Karpas-422 (cell line): Measurements from ENCODE around the gene RPRD1B. TPM values are rescaled to one million over a fixed set of nuclear protein-coding genes. Genes with fewer than 3 reads are reported as not detected.

Experiments
- DNase-seq: peaks from one replicate; pipeline ENCODE4 v3.0.0-alpha.2; 2015
- H2AFZ ChIP-seq: fragments of 200-600 bp; sonication (generic); 2 replicates; pipeline ENCODE4 v1.6.1; 2014; ENCODE audit warnings: antibody characterized with exemption, low read length, mixed read lengths
- H3K27ac ChIP-seq: fragments of 200-600 bp; sonication (generic); 2 replicates; pipeline ENCODE4 v1.5.1; 2014; ENCODE audit warnings: mild to moderate bottlenecking, low read length, moderate library complexity
- H3K27me3 ChIP-seq: fragments of 200-600 bp; sonication (generic); 2 replicates; pipeline ENCODE4 v1.6.1; 2014; ENCODE audit warnings: low read length, mixed read lengths
- H3K36me3 ChIP-seq: fragments of 200-600 bp; sonication (generic); 2 replicates; pipeline ENCODE4 v1.6.1; 2014; ENCODE audit warnings: low read length, mixed read lengths; ENCODE audit not compliant: insufficient read depth
- H3K4me1 ChIP-seq: fragments of 200-600 bp; sonication (generic); 2 replicates; pipeline ENCODE4 v1.6.1; 2014; ENCODE audit warnings: mild to moderate bottlenecking, low read length, mixed read lengths
- H3K4me2 ChIP-seq: fragments of 200-600 bp; sonication (generic); 2 replicates; pipeline ENCODE4 v1.6.1; 2014; ENCODE audit warnings: low read length, low read depth, mild to moderate bottlenecking; ENCODE audit not compliant: poor library complexity, severe bottlenecking
- H3K4me3 ChIP-seq: fragments of 200-600 bp; sonication (generic); 2 replicates; pipeline ENCODE4 v1.5.1; 2014; ENCODE audit warnings: mild to moderate bottlenecking, antibody characterized with exemption, low read length, mixed read lengths
- H3K79me2 ChIP-seq: fragments of 200-600 bp; sonication (generic); 2 replicates; pipeline ENCODE4 v1.6.1; 2014; ENCODE audit warnings: mild to moderate bottlenecking, low read length, mixed read lengths
- H3K9ac ChIP-seq: fragments of 200-600 bp; sonication (generic); 2 replicates; pipeline ENCODE4 v1.6.0; 2014; ENCODE audit warnings: low read length
- H3K9me2 ChIP-seq: fragments of 200-600 bp; sonication (generic), shearing (Covaris generic); replicated peaks from 2 replicates; pipeline ENCODE4 v1.6.0; 2014; ENCODE audit warnings: mild to moderate bottlenecking, low read length, moderate library complexity; ENCODE audit not compliant: insufficient read depth
- H3K9me3 ChIP-seq: fragments of 300-700, 200-600 bp; sonication (generic); 2 replicates; pipeline ENCODE4 v1.6.1; 2014; ENCODE audit warnings: low read length, mixed read lengths
- H4K20me1 ChIP-seq: fragments of 200-600 bp; sonication (generic); 2 replicates; pipeline ENCODE4 v1.6.1; 2014; ENCODE audit warnings: mild to moderate bottlenecking, antibody characterized with exemption, low read length, low read depth; ENCODE audit not compliant: insufficient read depth
- total RNA-seq: library from RNA; depleted of rRNA; stranded (reverse); fragments of >200 nt; shearing (Covaris generic); gene quantifications from 2 replicates; pipeline ENCODE4 v1.2.3, GENCODE V29; 2014; ENCODE audit warnings: low replicate concordance

RPRD1B gene
- total RNA-seq, 1 experiment from 2014 or later: 68.2 TPM

DNA sequence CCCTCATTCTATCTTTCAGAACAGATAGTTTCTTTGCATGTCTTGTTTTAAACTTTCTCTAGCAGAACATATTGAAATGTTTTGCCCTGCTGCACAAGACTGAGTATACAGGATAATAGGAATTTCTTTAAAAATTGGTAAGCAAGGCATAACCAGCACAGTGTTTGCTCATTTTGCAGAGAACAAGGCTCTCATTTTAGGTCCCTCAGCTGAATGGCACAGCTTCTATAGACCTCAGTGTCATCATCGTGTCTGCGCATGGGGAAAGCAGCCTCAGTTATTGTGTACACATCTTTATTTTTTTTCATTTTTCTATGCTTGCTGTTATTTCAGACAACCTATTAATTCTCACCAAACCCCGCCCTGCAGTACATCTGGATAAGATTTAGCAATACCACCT lies 36.0 kb upstream of the RPRD1B start:
- Histone ChIP-seq H3K9me3 (no peaks in the 10 kb centered on the region), H3K9ac (no peak overlapping the region), H3K36me3 (peaks cover 36% of the 10 kb centered on the region), H3K27ac (no peak overlapping the region), H3K9me2 (no peaks in the 10 kb centered on the region), H3K4me2 (no peak overlapping the region), H3K4me1 (peaks cover 3% of the 10 kb centered on the region; the same call in 1 of the 2 replicates), H3K79me2 (no peaks in the 10 kb centered on the region), H4K20me1 (peaks cover 5% of the 10 kb centered on the region; the same call in 1 of the 2 replicates), H3K4me3 (no peak overlapping the region), H3K27me3 (no peaks in the 10 kb centered on the region), H2AFZ (no peak overlapping the region)
- no peak for DNase-seq

DNA sequence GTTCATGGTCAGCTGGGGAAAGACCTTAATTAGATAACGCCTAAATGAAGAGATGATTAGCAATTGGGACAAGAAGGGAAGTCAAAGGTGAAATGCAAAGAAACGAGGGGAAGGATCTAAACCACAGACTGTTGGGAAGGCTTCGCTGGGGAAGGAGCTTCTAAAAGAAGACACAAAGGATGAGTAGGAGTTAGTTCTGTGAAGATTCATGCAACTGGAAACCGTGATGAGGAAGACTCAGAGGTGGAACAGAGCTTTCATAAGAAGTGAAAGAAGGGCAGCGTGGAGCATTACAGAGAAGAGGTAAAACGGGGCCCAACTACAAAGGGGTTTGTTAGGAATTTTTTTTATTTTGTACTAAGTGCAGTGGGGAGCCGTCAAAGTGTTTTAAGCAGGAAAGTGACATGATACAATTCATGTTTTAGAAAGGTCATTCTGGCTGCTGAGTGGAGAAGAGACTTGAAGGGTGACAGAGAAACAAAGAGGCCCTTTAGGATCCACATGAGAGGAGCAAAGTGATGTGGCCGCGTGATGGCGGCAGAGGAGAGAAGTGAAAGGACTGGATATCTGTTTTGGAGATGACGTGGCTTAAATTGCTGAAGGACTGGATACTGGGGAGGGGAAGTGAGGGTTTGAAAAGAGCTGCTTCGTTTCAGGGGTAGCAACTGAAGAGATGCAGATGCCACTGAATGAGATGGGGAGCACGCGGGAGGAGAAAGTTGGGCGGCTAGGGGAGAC lies 33.9 kb upstream of the RPRD1B start:
- H3K9me3 ChIP-seq: no peaks in the 10 kb centered on the region
- no peaks in the 10 kb centered on the region for H3K9me2 ChIP-seq
- 0 out of 2 replicates have a peak, but pooled peaks cover 3% of the 10 kb centered on the region for H3K79me2 ChIP-seq
- no peak overlapping the region for H3K4me2 ChIP-seq
- H3K36me3 ChIP-seq: peaks cover 39% of the 10 kb centered on the region
- H3K27me3 ChIP-seq: no peaks in the 10 kb centered on the region
- no peak for DNase-seq
- no peak overlapping the region for H3K27ac ChIP-seq
- no peak overlapping the region for H2AFZ ChIP-seq
- H3K4me3 ChIP-seq: no peak overlapping the region
- H4K20me1 ChIP-seq: peaks cover 5% of the 10 kb centered on the region; the same call in 1 of the 2 replicates
- H3K9ac ChIP-seq: no peak overlapping the region
- H3K4me1 ChIP-seq: no peaks in the 10 kb centered on the region

DNA sequence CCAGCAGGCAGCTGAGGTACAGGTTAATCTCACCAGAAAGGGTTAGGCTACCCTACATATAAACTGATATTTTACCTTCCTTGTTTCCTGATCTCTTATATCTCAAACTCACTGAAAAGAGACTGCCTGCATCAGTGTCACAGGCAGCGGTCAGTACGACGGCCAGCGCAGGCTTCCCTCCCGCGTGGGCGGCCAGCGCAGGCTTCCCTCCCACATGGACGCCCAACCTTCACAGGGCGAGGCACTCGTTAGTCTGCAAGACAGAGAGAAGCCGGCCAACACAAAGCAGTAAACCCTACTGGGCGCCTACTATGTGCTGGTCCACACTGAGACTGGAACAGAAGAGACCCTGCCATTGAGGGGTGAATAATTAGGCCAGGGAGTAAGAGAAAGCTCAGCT lies 33.3 kb upstream of the RPRD1B start:
- no peaks in the 10 kb centered on the region for H3K9me2 ChIP-seq
- DNase-seq: no peak
- H3K4me2 ChIP-seq: no peak overlapping the region
- H3K9ac ChIP-seq: no peak overlapping the region
- no peak overlapping the region for H3K4me3 ChIP-seq
- H3K27ac ChIP-seq: no peak overlapping the region
- no peaks in the 10 kb centered on the region for H3K4me1 ChIP-seq
- no peak overlapping the region for H2AFZ ChIP-seq
- no peaks in the 10 kb centered on the region for H3K27me3 ChIP-seq
- peaks cover 5% of the 10 kb centered on the region; the same call in 1 of the 2 replicates for H4K20me1 ChIP-seq
- H3K36me3 ChIP-seq: peaks cover 39% of the 10 kb centered on the region
- H3K9me3 ChIP-seq: no peaks in the 10 kb centered on the region
- 0 out of 2 replicates have a peak, but pooled peaks cover 5% of the 10 kb centered on the region for H3K79me2 ChIP-seq

- no peak for DNase-seq
- H3K9me2 ChIP-seq: no peaks in the 10 kb centered on the region
- H3K4me3 ChIP-seq: no peak overlapping the region
- H3K4me2 ChIP-seq: no peak overlapping the region
- H3K79me2 ChIP-seq: peaks cover 11% of the 10 kb centered on the region; the same call in 1 of the 2 replicates
- H3K9ac ChIP-seq: no peak overlapping the region
- no peak overlapping the region for H2AFZ ChIP-seq
- no peaks in the 10 kb centered on the region for H3K4me1 ChIP-seq
- H3K9me3 ChIP-seq: no peaks in the 10 kb centered on the region
- H4K20me1 ChIP-seq: peaks cover 5% of the 10 kb centered on the region; the same call in 1 of the 2 replicates
- no peaks in the 10 kb centered on the region for H3K27me3 ChIP-seq
- H3K27ac ChIP-seq: no peak overlapping the region
- peaks cover 34% of the 10 kb centered on the region for H3K36me3 ChIP-seq
Measured at GRCh38 chr20:38001173-38001875, 32.2 kb upstream of the RPRD1B start.

DNA sequence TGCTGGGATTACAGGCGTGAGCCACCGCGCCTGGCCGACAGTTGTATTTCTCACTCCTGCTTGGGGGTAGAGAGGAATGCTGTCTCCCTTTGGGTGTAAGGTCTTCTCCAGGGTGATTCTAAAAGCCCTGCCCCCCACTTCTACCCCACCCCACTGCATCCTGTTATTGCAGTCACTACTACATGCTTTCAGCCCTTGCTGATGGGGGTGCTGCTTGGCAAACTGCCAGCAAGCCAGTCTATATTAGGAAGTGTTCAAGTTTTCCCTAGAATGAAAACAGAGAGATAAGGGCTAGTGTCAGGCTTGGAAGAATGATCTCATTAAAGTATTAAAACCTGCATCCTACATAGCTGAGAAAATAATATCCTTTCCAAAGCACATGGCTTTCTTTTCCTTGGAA lies 31.6 kb upstream of the RPRD1B start:
- no peaks in the 10 kb centered on the region for H3K9me3 ChIP-seq
- DNase-seq: no peak
- H3K27me3 ChIP-seq: no peaks in the 10 kb centered on the region
- no peak overlapping the region for H2AFZ ChIP-seq
- no peak overlapping the region for H3K27ac ChIP-seq
- H3K9me2 ChIP-seq: no peaks in the 10 kb centered on the region
- peaks cover 38% of the 10 kb centered on the region for H3K36me3 ChIP-seq
- H3K9ac ChIP-seq: no peak overlapping the region
- no peak overlapping the region for H3K4me2 ChIP-seq
- no peak overlapping the region for H3K4me3 ChIP-seq
- H4K20me1 ChIP-seq: peaks cover 9% of the 10 kb centered on the region; the same call in 1 of the 2 replicates
- peaks cover 18% of the 10 kb centered on the region for H3K79me2 ChIP-seq
- H3K4me1 ChIP-seq: no peaks in the 10 kb centered on the region

DNA sequence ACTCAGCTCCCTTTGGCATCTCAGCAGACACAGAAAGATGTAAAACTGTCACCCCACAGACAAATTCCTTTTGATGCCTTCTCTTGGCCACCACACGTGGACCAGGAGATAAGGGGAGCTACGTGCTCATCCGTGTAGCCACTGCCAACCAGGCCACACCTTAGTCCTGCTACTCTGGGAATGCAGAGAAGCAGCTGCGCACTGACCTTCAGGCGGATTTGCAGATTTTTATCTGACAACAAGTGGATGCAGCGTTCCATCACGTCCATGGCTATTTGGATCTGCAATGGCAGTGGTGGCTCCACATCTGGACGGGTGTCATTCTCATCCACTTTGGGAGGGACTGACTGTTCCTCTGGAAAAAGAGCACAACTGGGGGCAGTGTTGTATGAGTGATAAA lies 31.1 kb upstream of the RPRD1B start:
- Histone ChIP-seq H3K9me3 (no peaks in the 10 kb centered on the region), H3K9me2 (no peaks in the 10 kb centered on the region), H2AFZ (no peak overlapping the region)

GRCh38 chr20:38004416-38004815 lies 29.1 kb upstream of the RPRD1B start:
- Histone ChIP-seq H3K27me3 (no peaks in the 10 kb centered on the region), H3K4me1 (peaks cover 13% of the 10 kb centered on the region), H3K4me3 (no peak overlapping the region), H3K4me2 (no peak overlapping the region), H4K20me1 (peaks cover 22% of the 10 kb centered on the region), H2AFZ (no peak overlapping the region), H3K27ac (no peak overlapping the region), H3K9me2 (no peaks in the 10 kb centered on the region), H3K79me2 (peaks cover 41% of the 10 kb centered on the region), H3K9me3 (no peaks in the 10 kb centered on the region), H3K9ac (no peak overlapping the region), H3K36me3 (peaks cover 24% of the 10 kb centered on the region)
- DNase-seq: no peak

More for the DNA sequence above, 31.1 kb upstream of the RPRD1B start:
- H3K79me2 ChIP-seq: peaks cover 22% of the 10 kb centered on the region
- H4K20me1 ChIP-seq: peaks cover 9% of the 10 kb centered on the region; the same call in 1 of the 2 replicates
- DNase-seq: no peak
- no peak overlapping the region for H3K4me3 ChIP-seq
- no peak overlapping the region for H3K27ac ChIP-seq
- H3K4me1 ChIP-seq: peaks cover 2% of the 10 kb centered on the region
- no peak overlapping the region for H3K4me2 ChIP-seq
- peaks cover 36% of the 10 kb centered on the region for H3K36me3 ChIP-seq
- H3K27me3 ChIP-seq: no peaks in the 10 kb centered on the region
- no peak overlapping the region for H3K9ac ChIP-seq

- peaks cover 13% of the 10 kb centered on the region for H3K4me1 ChIP-seq
- no peak for DNase-seq
- H3K36me3 ChIP-seq: peaks cover 21% of the 10 kb centered on the region
- H2AFZ ChIP-seq: no peak overlapping the region
- H3K79me2 ChIP-seq: peaks cover 54% of the 10 kb centered on the region
- no peak overlapping the region for H3K9ac ChIP-seq
- no peak overlapping the region for H3K4me3 ChIP-seq
- no peaks in the 10 kb centered on the region for H3K27me3 ChIP-seq
- no peak overlapping the region for H3K27ac ChIP-seq
- H4K20me1 ChIP-seq: peaks cover 21% of the 10 kb centered on the region
- H3K4me2 ChIP-seq: no peak overlapping the region
- no peaks in the 10 kb centered on the region for H3K9me3 ChIP-seq
- H3K9me2 ChIP-seq: no peaks in the 10 kb centered on the region
Measured at GRCh38 chr20:38005903-38006302, 27.6 kb upstream of the RPRD1B start.
